Measurements from ENCODE around the gene GINS1.
A peak's percentile ranks its signal among the peaks of the same experiment; 100 is the strongest.
"Not testable (repeated sequence)": the region's sequence is repeated elsewhere in the genome, so short reads cannot be mapped to it uniquely, and the experiment has no call there.

The GINS1 gene

GRCh38 chr20:25390538-25391528 lies 16.6 kb upstream of the GINS1 start, which contains the start of gene ABHD12:
Gene ABHD12 (minus strand): TSS chr20:25390835. CDS start chr20:25390703, 132 bp downstream.
- peak; percentile 92 to 94 for DNase-seq

DNA sequence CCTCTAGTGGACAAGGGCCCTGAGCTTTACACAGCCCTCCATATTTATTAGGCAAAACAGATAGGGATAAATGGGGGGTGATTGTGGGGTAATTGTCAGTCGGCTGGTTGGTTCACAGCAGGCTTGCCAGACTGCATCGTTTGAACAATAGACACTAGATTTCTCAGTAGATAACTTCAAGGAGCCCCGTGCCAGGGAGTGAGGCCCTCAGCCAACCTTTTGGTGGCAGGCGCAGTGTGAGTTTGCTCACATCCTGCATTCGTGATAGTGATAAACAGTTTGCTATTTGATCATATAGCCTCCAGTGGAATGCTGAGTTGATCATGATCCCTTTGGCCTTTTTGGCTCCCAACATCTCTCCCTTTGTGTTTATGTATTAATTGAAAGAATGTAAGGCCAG lies 13.2 kb upstream of the GINS1 start:
- DNase-seq = no peak

DNA sequence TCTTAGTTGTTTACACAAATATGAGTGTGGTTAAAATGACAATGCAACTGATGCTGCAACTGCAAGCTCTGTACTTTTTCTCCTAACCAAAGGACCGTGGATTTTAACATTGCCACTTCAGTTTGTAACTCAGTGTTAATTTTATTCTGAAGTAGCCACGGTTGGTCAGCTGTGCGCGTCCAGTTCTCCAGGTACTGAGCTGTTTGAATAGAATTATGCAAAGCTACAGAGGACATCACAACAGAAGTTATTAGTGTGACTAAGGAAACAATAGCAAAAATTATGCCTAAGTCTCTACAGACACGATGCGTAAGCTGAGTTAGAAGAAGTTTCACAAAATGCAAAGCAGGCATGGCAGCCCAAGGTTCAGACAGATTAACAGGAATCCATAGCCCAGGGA lies 12.5 kb upstream of the GINS1 start:
- DNase-seq = no peak

GRCh38 chr20:25397096-25397495 lies 10.4 kb upstream of the GINS1 start:
- no peak for DNase-seq

- DNase-seq = no peak
Observed at GRCh38 chr20:25397821-25398220, 9.7 kb upstream of the GINS1 start.

- no peak for DNase-seq
Observed at GRCh38 chr20:25398376-25399036, 9.0 kb upstream of the GINS1 start.

DNA sequence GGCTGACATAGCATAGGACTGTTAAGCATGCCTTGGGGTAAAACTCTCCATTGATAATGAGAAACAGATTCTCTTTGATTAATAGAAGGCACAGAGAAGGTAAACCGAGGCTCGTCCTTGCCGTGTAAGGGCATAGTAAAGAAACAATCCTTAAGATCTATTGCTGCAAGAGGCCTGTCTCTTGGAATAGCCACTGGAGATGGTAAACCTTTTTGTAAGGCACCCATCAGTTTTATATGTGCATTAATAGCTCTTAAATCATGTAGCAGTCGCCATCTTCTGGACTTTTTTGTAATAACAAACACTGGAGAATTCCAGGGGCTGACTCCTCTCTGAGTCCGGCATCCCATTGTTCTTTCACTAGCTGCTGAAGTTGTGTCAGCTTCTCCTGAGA lies 8.4 kb upstream of the GINS1 start:
- peak; percentile 42 to 73 for DNase-seq

GRCh38 chr20:25400291-25400732 lies 7.2 kb upstream of the GINS1 start:
- not testable (repeated sequence) for DNase-seq

DNA sequence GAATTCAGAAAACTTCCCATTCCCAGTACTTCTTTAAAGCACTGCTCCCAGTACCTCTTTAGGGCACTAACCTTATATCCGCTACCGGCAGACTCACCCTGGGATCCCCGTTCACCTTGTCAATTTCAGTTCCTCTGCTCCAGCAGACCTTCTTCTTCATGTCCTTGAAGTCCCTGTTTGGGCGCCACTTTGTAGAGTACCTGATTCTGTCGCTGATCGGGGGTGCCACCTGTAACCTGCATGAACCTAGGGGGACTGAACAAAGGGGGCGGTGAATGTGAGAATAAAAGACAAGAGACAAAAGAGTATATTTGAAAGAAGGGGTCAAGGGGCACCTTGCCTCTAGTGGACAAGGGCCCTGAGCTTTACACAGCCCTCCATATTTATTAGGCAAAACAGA lies 4.9 kb upstream of the GINS1 start:
- no peak for DNase-seq

DNA sequence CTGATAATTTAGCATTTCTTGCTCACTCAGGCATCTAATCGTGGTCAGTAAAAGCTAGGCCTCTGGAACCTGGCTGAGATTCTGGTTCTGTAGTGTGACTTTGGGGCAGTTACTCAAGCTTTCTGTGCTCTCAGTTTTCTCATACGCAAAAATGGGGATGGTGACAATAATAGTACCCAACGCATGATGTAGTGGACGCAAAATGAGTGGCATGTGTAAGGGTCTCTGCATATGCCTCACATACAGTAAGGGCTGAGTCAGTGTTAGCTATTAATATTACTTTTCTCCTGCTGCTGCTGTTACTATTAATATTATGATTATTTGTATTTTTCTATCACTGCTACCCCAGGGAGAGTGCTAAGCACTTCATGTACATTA lies 686 bp downstream of the GINS1 start:
- DNase-seq = no peak

GRCh38 chr20:25408890-25409289 lies 1.4 kb downstream of the GINS1 start:
- no peak for DNase-seq

DNA sequence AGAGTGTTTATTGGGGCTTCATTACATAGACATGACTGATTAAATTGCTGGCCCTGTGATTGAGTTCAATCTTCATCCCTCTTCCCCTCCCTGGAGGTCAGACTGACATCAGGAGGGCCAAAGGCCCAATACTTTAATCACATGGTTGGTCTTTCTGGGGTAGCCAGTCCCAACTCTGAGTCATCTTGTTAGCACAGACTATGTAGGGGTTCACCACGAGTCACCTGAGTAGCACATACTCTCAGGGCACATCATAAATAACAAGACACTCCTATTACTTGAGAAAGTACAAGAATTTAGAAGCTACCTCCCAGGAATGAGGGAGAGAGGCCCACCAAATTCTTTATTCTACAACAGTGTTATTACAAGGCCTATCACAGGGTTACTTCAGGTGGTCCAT lies 11.3 kb downstream of the GINS1 start:
- no peak for DNase-seq

DNA sequence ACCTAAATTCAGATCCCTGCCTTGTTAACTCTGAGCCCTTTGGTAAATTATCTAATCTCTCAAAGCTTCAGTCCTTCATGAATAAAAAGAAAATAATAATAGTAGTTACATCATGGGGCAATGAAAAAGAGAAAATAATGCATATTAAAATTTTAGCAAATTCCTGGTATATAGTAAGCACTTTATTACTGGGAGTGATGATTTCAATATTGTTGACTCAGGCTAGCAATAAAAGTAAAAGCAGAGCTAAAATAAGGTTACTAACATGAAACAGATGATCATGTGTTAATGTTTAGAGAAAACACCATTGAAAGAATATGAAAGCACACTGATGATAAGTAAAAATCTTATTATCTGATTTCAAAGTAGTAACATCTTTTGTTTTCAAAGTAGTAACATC lies 13.6 kb downstream of the GINS1 start:
- no peak for DNase-seq

DNA sequence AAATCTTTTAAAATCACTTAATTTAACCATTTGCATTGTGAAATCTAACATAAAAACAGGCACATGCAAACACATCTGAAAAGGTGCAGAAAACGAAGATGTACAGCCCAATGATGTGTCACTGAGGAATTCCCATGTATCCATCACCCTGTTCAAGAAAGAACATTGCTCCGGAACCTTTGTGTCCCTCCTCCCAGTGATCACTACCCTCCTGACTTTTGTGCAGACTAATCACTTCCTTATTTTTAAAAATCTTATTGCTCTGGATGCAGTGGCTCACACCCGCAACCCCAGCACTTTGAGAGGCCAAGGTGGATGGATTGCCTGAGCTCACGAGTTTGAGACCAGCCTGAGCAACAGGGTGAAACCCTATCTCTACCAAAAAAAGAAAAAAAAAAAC lies 14.6 kb downstream of the GINS1 start:
- DNase-seq = no peak

DNA sequence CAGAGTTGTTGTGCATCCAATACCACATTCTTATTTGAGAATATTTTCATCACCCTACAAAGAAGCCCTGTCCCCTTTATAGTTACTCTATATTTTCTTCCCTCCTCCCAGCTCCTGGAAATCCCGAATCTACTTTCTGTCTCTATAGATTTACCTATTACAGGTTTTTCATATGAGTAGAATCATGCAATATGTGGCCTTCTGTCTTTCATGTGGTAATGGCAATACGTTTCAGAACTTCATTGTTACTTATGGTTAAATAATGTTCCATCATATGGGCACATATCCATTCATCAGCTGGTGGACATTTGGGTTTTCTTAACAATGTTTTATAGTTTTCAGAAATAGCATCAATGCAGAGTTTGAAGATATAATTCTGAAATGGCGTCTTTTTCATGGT lies 17.1 kb downstream of the GINS1 start:
- DNase-seq = no peak

DNA sequence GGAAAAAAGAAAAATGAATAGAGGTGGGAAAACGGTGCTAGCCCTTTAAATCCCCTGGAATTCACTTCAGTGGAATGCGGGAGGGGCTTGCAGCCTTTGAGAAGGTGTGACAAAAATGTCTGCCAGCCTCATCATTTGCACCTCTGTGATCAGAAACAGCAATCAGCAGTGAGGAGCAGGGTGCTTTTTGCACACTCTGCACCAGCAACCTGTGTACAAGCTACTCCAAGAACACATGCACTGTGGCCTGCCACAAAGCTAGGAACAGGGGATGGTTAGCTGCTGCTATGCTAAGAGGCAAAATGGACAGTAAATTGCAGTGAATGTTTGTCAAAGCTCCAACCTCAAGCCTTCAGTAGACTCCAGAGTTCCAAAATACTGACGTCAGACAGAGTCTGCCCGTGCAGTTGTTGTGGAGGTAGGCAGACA lies 29.7 kb downstream of the GINS1 start:
- DNase-seq = no peak

DNA sequence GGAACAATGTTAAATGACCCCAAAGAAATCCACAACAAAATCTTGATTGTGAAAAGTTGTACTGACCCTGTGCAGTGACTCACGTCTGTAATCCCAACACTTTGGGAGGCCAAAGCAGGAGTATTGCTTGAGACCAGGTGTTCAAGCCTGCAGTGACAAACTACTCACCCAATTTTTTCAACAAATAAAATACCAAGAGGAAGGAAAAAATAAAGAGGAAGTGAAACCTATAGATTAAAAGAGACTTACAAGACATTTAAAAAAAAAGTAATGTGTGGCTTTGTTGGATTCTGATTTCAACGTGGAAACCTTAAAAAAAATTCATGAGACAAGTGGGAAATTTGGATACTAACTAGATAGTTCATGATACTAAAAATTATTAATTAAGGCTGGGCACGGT lies 31.9 kb downstream of the GINS1 start:
- DNase-seq = no peak

DNA sequence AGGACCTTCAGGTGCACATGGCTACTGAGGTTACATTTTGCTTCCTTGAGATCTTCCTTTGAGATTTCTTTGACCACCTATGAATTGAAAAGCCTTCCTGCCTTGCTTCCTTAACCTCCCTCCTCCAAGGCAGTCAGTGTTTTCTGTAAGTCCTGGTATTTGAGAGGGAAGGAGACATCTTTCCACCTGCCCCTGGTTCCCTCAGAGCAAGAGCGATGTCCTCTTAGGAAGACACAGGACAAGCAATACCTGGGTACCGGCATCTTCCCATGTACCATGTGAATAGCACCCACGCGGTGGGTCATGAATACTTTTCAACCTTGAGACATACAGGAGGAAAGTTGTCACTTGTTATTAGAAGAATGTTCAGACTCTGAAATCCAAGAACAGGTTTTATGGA lies 37.1 kb downstream of the GINS1 start:
- DNase-seq = no peak

GRCh38 chr20:25447671-25448070 lies 40.2 kb downstream of the GINS1 start:
- DNase-seq = no peak

GRCh38 chr20:25452333-25452732 lies 44.9 kb downstream of the GINS1 start:
- no peak for DNase-seq

DNA sequence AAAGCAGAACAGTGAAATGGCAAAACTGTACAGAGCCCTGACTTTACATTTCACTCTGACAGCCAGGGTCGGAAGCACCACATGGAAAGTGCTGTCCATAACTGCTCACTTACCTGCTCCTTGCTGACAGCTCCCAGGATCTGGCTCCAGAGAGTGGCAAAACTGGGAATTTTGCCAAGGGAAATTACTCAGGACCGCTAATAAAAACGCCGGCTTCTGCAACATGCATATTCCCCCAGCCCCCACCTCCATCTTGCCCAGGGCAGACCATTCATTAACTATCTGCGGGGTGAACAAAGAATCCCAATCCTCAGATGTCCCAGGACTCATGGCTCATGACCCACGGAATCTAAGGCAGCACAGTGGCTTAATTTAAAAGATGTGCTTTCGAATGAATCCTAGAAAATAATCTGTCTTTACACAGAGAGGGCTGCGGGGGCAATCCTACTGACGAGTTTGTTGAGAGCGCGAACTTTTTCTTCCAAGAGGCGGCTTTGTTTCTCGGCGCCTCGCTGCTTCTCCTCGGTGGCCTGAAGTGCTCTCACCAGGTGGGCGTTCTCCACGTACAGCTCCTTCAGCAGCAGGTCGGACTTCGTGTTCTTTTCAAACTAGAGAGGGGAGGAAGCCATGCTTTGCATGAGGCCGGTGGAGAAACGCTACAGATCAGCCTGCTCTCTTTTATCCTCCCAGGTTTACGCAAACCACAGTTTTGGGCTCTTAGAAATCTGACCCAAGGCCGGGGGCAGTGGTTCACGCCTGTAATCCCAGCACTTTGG lies 45.8 kb downstream of the GINS1 start:
- DNase-seq = no peak

DNA sequence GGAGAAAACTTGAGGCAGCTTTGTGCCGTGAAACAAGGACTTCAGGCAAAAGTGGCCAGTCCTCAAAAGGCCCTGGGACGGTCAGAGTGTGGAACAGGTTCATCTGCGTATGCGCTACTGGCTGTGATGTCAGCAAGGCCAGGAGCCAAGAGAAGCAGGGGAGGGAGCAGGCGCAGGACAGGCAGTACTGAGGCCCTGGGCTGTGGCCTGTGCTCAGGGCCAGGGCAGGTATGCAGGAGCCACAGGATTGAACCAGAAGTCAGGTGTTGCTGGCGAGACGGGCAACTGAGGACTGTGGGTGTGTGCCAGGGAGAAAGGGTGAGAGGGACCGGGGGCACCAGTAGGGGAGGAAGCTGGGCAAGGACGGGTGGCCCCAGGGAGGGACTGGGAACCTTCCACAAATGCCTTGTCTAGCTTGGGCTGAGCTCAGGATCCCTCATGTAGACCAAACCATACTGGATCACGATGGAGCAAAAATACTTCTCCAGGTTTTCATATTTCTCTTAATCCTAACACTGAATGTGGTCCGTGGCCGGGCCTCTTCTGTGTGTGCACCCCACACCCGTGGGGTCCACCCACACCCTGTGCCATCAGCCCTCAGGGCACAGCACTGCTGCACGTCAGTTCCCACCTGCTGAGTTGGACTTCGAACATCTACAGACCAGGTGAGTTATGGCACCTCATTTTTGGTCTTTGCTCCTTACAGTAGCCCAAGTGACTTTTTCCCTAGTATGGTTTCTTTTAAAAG lies 46.9 kb downstream of the GINS1 start:
- no peak for DNase-seq
